ENCODE measurements around the gene APELA. TPM values are rescaled to one million over a fixed set of nuclear protein-coding genes. Genes with fewer than 3 reads are reported as not detected.
A peak's percentile ranks its signal among the peaks of the same experiment; 100 is the strongest.

Gene APELA
- total RNA-seq, 6 experiments from 2014 or later, result not detected

DNA sequence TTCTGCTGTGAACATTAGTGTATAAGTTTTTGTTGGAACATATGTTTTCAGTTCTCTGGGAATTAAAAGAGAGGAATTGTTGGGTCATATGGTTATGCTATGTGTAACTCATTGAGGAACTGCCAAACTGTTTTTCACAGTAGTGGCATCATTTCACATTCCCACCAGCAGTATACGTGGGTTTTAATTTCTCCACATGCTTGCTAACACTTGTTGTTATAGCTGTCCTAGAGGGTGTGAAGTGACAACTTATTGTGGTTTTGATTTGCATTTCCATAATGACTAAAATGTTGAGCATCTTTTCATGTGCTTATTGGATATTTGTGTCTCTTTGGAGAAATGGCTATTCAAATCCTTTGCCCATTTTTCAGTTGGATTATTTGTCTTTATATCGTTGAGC lies 13.7 kb downstream of the APELA start:
- intact Hi-C loops (cut with DNase I), result no loop called here
- ATAC-seq (no peak), DNase-seq (no peak)
- TF ChIP-seq POLR2A (IDR thresholded peaks at IDR 0.05), result no peak
- TF ChIP-seq, protein P1, sequence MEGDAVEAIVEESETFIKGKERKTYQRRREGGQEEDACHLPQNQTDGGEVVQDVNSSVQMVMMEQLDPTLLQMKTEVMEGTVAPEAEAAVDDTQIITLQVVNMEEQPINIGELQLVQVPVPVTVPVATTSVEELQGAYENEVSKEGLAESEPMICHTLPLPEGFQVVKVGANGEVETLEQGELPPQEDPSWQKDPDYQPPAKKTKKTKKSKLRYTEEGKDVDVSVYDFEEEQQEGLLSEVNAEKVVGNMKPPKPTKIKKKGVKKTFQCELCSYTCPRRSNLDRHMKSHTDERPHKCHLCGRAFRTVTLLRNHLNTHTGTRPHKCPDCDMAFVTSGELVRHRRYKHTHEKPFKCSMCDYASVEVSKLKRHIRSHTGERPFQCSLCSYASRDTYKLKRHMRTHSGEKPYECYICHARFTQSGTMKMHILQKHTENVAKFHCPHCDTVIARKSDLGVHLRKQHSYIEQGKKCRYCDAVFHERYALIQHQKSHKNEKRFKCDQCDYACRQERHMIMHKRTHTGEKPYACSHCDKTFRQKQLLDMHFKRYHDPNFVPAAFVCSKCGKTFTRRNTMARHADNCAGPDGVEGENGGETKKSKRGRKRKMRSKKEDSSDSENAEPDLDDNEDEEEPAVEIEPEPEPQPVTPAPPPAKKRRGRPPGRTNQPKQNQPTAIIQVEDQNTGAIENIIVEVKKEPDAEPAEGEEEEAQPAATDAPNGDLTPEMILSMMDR (IDR thresholded peaks at IDR 0.05), result no peak
- Histone ChIP-seq H3K9me3 (no peaks in the 10 kb centered on the region), H3K36me3 (no peaks in the 10 kb centered on the region), H3K4me1 (no peaks in the 10 kb centered on the region), H3K27ac (no peak overlapping the region), H3K27me3 (no peaks in the 10 kb centered on the region), H3K4me3 (no peak overlapping the region)
- 55% methylated on average over 2 of the region's 2 CpGs for WGBS (ENCODE audit: insufficient coverage, low coverage, low lambda C conversion rate, missing lambda C conversion rate)

GRCh38 chr4:164892018-164892417 lies 15.0 kb downstream of the APELA start:
- H3K9me3 ChIP-seq, result no peaks in the 10 kb centered on the region
- 49% methylated on average over 3 of the region's 3 CpGs for WGBS (ENCODE audit: insufficient coverage, low coverage, low lambda C conversion rate, missing lambda C conversion rate)
- intact Hi-C loops (cut with DNase I), result no loop called here
- H3K36me3 ChIP-seq, result no peaks in the 10 kb centered on the region
- H3K27ac ChIP-seq, result no peak overlapping the region
- no peaks in the 10 kb centered on the region for H3K4me1 ChIP-seq
- ATAC-seq (no peak), DNase-seq (no peak)
- H3K27me3 ChIP-seq, result no peaks in the 10 kb centered on the region
- TF ChIP-seq POLR2A (IDR thresholded peaks at IDR 0.05), result no peak
- TF ChIP-seq, protein P1 (IDR thresholded peaks at IDR 0.05), result no peak
- no peak overlapping the region for H3K4me3 ChIP-seq

DNA sequence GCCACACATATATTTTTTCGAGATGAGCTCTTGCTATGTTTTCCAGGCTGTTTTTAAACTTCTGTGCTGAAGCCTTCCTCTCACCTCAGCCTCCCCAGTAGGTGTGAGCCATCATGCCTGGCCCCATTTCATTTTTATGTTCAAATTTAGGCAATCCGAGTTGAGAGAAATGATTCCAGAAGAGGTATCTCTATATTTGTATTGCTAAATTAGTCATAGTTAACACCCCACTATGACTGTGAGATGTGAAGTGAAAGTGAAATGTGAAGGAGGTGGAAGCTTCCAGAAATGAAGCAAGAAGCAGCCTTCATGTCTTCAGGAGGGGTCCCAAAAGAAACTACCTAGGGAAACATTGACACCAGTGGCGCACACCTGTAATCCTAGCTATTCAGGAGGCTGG lies 17.7 kb downstream of the APELA start:
- no peaks in the 10 kb centered on the region for H3K9me3 ChIP-seq
- H3K27ac ChIP-seq, result no peak overlapping the region
- no peaks in the 10 kb centered on the region for H3K4me1 ChIP-seq
- DNase-seq (no peak), ATAC-seq (no peak)
- H3K4me3 ChIP-seq, result no peak overlapping the region
- no peak for TF ChIP-seq POLR2A (IDR thresholded peaks at IDR 0.05)
- TF ChIP-seq, protein P1 (IDR thresholded peaks at IDR 0.05), result no peak
- H3K36me3 ChIP-seq, result no peaks in the 10 kb centered on the region
- 58% methylated on average over 3 of the region's 3 CpGs for WGBS (ENCODE audit: insufficient coverage, low coverage, low lambda C conversion rate, missing lambda C conversion rate)
- intact Hi-C loops (cut with DNase I), result no loop called here
- no peaks in the 10 kb centered on the region for H3K27me3 ChIP-seq

- H3K9me3 ChIP-seq, result no peaks in the 10 kb centered on the region
- no peak overlapping the region for H3K27ac ChIP-seq
- ATAC-seq (peak in 1 of 4 donors; percentile 18), DNase-seq (no peak)
- H3K4me1 ChIP-seq, result no peaks in the 10 kb centered on the region
- WGBS (ENCODE audit: insufficient coverage, low coverage, low lambda C conversion rate, missing lambda C conversion rate), result 57% methylated on average over 2 of the region's 5 CpGs
- no peak overlapping the region for H3K4me3 ChIP-seq
- no peaks in the 10 kb centered on the region for H3K27me3 ChIP-seq
- intact Hi-C loops (cut with DNase I), result no loop called here
- H3K36me3 ChIP-seq, result no peaks in the 10 kb centered on the region
- TF ChIP-seq, protein P1 (IDR thresholded peaks at IDR 0.05), result no peak
- no peak for TF ChIP-seq POLR2A (IDR thresholded peaks at IDR 0.05)
Measured at GRCh38 chr4:164902608-164903007, 25.6 kb downstream of the APELA start.

- no peaks in the 10 kb centered on the region for H3K27me3 ChIP-seq
- no peak overlapping the region for H3K4me3 ChIP-seq
- 50% methylated on average over 5 of the region's 5 CpGs for WGBS (ENCODE audit: insufficient coverage, low coverage, low lambda C conversion rate, missing lambda C conversion rate)
- H3K36me3 ChIP-seq, result no peaks in the 10 kb centered on the region
- no peak overlapping the region for H3K27ac ChIP-seq
- TF ChIP-seq, protein P1 (IDR thresholded peaks at IDR 0.05), result no peak
- TF ChIP-seq POLR2A (IDR thresholded peaks at IDR 0.05), result no peak
- H3K4me1 ChIP-seq, result no peaks in the 10 kb centered on the region
- H3K9me3 ChIP-seq, result no peaks in the 10 kb centered on the region
- intact Hi-C loops (cut with DNase I), result no loop called here
- ATAC-seq, result no peak
- DNase-seq, result no peak
Measured at GRCh38 chr4:164904336-164904735, 27.4 kb downstream of the APELA start.
